Measurements from ENCODE around the gene DLX3. TPM values are rescaled to one million over a fixed set of nuclear protein-coding genes. Genes with fewer than 3 reads are reported as not detected.

DLX3 gene
- total RNA-seq, 2 donors from 2014 or later = not detected

GRCh38 chr17:49969134-49969759 is 25.8 kb downstream of the DLX3 start, which contains the start of gene DLX4:
DLX4 (plus strand) TSS chr17:49969190; CDS start chr17:49969469, 279 bp downstream.
- peaks cover 37% of the 10 kb centered on the region for H3K4me1 ChIP-seq
- TF ChIP-seq POLR2A (IDR thresholded peaks at IDR 0.05) (no peak), CTCF (IDR thresholded peaks at IDR 0.05) (no peak)
- intact Hi-C loops (cut with DNase I) = no loop called here
- WGBS, 2 donors = 2 to 9% methylated on average over 13 to 45 of the region's 45 CpGs
- H3K27ac ChIP-seq = no peak within 1 kb of the TSS
- peak within 1 kb of the TSS in 1 of 2 donors; percentile 1 for H3K4me3 ChIP-seq
- DNase-seq = no peak
- H3K27me3 ChIP-seq = peaks cover 0 to 43% of the 10 kb centered on the region in 2 donors
- H3K36me3 ChIP-seq (replicated peaks in 1 of 2; ENCODE audit: insufficient read depth in 1 of 2, low read depth in 2 of 2) = no peaks in the 10 kb centered on the region
- ATAC-seq = no peak
- H3K9me3 ChIP-seq = no peaks in the 10 kb centered on the region

GRCh38 chr17:49968405-49969133 is 26.5 kb downstream of the DLX3 start:
- Histone ChIP-seq H3K9me3 (no peaks in the 10 kb centered on the region), H3K4me1 (peaks cover 43% of the 10 kb centered on the region), H3K4me3 (peak overlapping the region in 1 of 2 donors; percentile 1), H3K27ac (no peak overlapping the region), H3K27me3 (peaks cover 0 to 49% of the 10 kb centered on the region in 2 donors), H3K36me3 (replicated peaks in 1 of 2; ENCODE audit: insufficient read depth in 1 of 2, low read depth in 2 of 2) (no peaks in the 10 kb centered on the region)
- intact Hi-C loops (cut with DNase I) = no loop called here
- TF ChIP-seq CTCF (IDR thresholded peaks at IDR 0.05) (peak in 1 of 7 experiments; percentile 1), POLR2A (IDR thresholded peaks at IDR 0.05) (peak in 1 of 3 donors; percentile 11)
- WGBS, 2 donors = 3 to 5% methylated on average over 13 to 42 of the region's 64 CpGs
- peak; percentile 58 to 68 (median 60) for DNase-seq
- ATAC-seq = peak; percentile 76

- Histone ChIP-seq H3K9me3 (no peaks in the 10 kb centered on the region), H3K27ac (no peak overlapping the region), H3K4me1 (peaks cover 43% of the 10 kb centered on the region), H3K27me3 (peaks cover 0 to 50% of the 10 kb centered on the region in 2 donors), H3K4me3 (no peak overlapping the region), H3K36me3 (replicated peaks in 1 of 2; ENCODE audit: insufficient read depth in 1 of 2, low read depth in 2 of 2) (no peaks in the 10 kb centered on the region)
- TF ChIP-seq CTCF (IDR thresholded peaks at IDR 0.05) (no peak), POLR2A (IDR thresholded peaks at IDR 0.05) (no peak)
- intact Hi-C loops (cut with DNase I) = no loop called here
- 25 to 43% methylated on average over 10 of the region's 10 CpGs for WGBS, 2 donors
- DNase-seq = no peak
- no peak for ATAC-seq
Observed at GRCh38 chr17:49967621-49968404, 27.2 kb downstream of the DLX3 start.

GRCh38 chr17:49967205-49967604 is 27.8 kb downstream of the DLX3 start:
- peaks cover 0 to 50% of the 10 kb centered on the region in 2 donors for H3K27me3 ChIP-seq

More at GRCh38 chr17:49967205-49967604, 27.8 kb downstream of the DLX3 start:
- intact Hi-C loops (cut with DNase I) = no loop called here
- ATAC-seq (no peak), DNase-seq (no peak)
- TF ChIP-seq CTCF (IDR thresholded peaks at IDR 0.05) = no peak
- no peak for TF ChIP-seq POLR2A (IDR thresholded peaks at IDR 0.05)
- Histone ChIP-seq H3K9me3 (no peaks in the 10 kb centered on the region), H3K27ac (no peak overlapping the region), H3K4me1 (peaks cover 38% of the 10 kb centered on the region), H3K4me3 (no peak overlapping the region), H3K36me3 (replicated peaks in 1 of 2; ENCODE audit: insufficient read depth in 1 of 2, low read depth in 2 of 2) (no peaks in the 10 kb centered on the region)
- 29 to 48% methylated on average over 3 of the region's 3 CpGs for WGBS, 2 donors

All from body of pancreas (tissue), 4 donors.